ENCODE results near the gene EHD1.

EHD1 gene

DNA sequence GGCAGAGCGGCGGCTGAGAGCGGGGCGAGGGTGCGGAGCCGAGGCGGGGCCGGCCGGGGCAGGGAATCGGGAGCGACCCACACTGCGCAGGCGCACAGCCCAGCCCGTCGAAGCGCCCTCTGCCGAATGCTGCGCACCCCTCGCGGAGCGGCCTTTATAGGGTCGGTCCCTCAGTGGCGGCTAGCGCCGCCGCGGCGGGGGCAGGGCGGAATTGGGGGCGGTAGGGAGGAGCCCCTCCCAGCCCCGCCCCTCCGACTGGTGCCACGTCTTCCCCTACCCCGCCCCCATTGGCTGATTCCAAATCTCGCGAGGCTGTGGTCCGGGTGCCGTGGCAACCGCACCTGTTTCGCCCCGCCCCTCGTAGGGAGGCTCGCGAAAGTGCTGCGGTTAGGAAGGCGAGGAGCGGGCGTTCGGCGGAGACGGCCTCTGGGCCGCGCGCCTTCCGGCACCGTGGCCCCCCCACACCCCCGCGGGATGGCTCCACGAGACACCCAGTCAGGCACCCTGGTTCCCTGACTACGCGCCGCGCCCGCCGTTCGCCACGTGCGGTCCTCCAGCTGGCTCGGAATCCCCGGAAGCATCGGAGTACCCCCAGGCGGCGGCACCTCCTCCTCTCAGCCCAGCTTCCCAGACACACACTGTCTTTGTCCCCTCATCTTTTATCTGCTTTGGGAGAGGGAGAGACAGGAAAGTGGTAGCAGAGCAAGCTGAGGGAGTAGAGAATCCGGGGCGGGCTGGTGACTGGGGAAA lies at the start of gene EHD1:
TSS of gene EHD1 (minus strand) at position 128 of the 750 bp plus-strand sequence. CDS start 157 bp downstream, outside the sequence.
- FAIRE-seq: no peak
- TF ChIP-seq POLR2A (IDR thresholded peaks at IDR 0.05; ENCODE audit: low read depth, low read length): peak; percentile 100
- DNase-seq (ENCODE audit: insufficient read length, low spot score): peak; percentile 91

- no peak for DNase-seq (ENCODE audit: insufficient read length, low spot score)
- no peak for FAIRE-seq
- TF ChIP-seq POLR2A (IDR thresholded peaks at IDR 0.05; ENCODE audit: low read depth, low read length): no peak
Observed at GRCh38 chr11:64926689-64927088, 48.3 kb upstream of the EHD1 start.

DNA sequence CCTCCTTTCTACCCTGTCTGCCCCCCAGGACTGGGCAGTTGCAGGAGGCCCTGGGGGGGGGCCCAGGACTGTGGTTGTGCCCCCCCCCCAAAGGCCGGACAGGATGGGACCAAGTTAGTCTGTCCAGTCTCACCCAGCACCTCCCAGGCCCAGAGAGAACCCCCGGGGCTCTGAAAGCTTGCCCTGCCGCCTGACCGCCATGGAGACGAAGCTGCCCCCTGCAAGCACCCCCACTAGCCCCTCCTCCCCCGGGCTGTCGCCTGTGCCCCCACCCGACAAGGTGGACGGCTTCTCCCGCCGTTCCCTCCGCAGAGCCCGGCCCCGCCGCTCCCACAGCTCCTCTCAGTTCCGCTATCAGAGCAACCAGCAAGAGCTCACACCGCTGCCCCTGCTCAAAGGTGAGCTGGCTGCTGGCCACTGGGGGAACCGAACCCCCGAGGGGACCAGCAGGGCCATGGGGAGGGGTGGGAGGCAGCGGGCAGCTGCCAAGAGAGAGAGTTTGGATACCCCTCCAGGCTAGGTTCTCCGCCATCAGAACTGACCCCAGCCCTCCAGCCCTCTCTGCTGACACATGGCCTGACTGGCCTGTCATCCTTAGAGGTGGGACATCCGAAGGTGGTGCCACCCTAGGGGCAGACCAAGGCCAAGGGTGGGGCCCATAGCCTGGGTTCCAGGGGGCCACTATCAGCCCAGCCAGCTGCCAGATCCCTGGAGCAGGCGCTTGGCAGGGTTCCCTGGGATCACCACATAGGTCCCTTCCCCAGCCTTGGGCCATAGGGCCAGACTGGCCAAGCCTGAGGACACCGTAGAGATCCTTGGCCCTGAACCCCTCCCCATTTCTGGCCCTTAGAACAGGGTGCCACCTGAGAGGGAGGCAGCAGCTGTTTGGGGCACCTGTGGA lies 47.4 kb upstream of the EHD1 start:
- no peak for FAIRE-seq
- TF ChIP-seq POLR2A (IDR thresholded peaks at IDR 0.05; ENCODE audit: low read depth, low read length): no peak

GRCh38 chr11:64924910-64925284 lies 46.5 kb upstream of the EHD1 start:
- TF ChIP-seq POLR2A (IDR thresholded peaks at IDR 0.05; ENCODE audit: low read depth, low read length): no peak
- DNase-seq (ENCODE audit: insufficient read length, low spot score) (no peak), FAIRE-seq (no peak)

More for the DNA sequence above, 47.4 kb upstream of the EHD1 start:
- no peak for DNase-seq (ENCODE audit: insufficient read length, low spot score)

DNA sequence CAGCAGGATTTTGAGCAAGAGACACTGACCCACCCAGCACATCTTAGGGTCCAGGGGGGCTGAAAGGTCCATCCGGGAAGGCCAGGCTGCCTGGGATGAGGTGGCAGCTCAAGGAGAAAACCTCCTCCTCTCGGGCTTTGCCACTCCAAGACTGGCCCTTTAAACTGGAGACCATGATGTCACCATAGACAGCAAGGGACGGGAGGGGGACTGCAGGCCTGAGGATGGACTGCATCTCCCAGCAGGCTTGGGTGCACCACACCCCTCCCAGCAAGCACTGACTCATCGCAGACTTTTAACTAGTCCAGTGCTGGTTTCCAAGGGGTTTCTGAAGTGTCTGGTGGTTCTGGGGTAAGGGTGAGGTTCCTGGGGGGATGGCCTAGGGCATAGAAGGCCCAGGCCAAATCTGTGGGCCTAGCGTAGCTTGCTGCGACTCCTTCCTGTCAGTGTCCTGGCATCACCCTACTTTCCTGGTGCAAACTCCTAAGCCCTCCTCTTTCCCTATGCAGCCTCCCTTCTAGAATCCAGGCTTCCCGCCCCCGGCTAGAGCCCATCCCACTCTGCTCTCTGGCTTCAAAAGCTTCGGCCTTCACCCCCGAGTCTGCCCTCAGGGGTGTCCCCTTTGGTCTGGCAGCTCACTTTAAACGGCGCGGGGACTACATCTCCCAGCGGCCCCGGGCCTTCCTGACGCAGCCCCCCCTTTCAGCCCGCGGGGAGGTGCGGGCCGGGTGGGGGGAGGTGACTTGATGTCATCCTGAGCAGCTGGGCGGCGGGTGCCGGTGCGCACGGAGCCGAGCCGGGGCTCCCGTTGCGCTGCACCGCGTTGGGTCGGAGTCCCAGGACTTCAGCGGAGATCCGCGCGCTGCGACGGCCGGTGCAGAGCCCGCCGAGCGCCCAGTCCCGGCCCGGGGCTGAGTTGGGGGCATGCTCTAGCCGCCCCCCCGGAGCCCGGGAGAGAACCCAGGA lies 45.8 kb upstream of the EHD1 start, which contains the start of gene PPP2R5B:
TSS of gene PPP2R5B (plus strand) at position 746 of the 966 bp plus-strand sequence. CDS start 1,046 bp downstream, outside the sequence.
- TF ChIP-seq POLR2A (IDR thresholded peaks at IDR 0.05; ENCODE audit: low read depth, low read length): peak; percentile 93
- peak; percentile 88 for FAIRE-seq
- peak; percentile 98 for DNase-seq (ENCODE audit: insufficient read length, low spot score)

GRCh38 chr11:64923151-64923661 lies 44.8 kb upstream of the EHD1 start:
- no peak for TF ChIP-seq POLR2A (IDR thresholded peaks at IDR 0.05; ENCODE audit: low read depth, low read length)
- FAIRE-seq (no peak), DNase-seq (ENCODE audit: insufficient read length, low spot score) (no peak)

- no peak for FAIRE-seq
- DNase-seq (ENCODE audit: insufficient read length, low spot score): no peak
- TF ChIP-seq POLR2A (IDR thresholded peaks at IDR 0.05; ENCODE audit: low read depth, low read length): no peak
Observed at GRCh38 chr11:64921384-64921783, 43.0 kb upstream of the EHD1 start.

GRCh38 chr11:64920124-64920523 lies 41.7 kb upstream of the EHD1 start:
- FAIRE-seq (no peak), DNase-seq (ENCODE audit: insufficient read length, low spot score) (no peak)
- no peak for TF ChIP-seq POLR2A (IDR thresholded peaks at IDR 0.05; ENCODE audit: low read depth, low read length)

DNA sequence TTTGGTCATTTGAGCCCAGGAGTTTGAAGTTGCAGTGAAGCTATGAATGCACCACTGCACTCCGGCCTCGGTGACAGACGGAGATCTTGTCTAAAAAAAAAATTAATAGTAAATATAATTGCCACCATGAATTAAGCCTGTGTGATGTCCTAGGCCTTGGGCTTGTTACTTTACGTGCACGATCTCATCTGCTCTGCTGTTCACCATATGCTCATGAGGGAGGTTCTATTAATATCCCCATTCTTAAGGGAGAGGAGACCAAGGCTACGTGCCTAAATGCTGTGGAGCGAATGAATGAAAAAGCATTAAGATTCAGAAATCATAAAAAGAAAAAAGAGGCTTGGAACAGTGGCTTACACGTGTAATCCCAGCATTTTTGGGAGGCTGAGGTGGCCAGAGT lies 41.2 kb upstream of the EHD1 start:
- DNase-seq (ENCODE audit: insufficient read length, low spot score): no peak
- no peak for TF ChIP-seq POLR2A (IDR thresholded peaks at IDR 0.05; ENCODE audit: low read depth, low read length)
- FAIRE-seq: no peak

DNA sequence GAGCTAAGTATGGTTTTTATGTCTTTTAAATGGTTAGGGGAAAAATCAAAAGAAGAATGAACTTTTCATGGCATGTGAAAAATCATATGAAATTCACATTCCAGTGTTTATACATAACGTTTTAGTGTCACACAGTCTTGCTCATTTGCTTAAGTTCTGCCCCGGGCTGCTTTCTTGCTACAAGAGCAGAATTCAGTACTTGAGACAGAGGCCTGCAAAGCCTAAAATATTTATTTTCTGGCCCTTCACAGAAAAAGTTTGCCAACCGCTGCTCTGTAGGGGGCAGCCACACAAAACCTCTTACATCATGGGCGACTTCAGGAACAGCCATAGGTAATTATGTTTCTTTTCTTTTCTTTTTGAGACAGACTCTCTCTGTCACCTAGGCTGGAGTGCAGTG lies 39.6 kb upstream of the EHD1 start:
- no peak for DNase-seq (ENCODE audit: insufficient read length, low spot score)

GRCh38 chr11:64917663-64917995 lies 39.2 kb upstream of the EHD1 start:
- no peak for TF ChIP-seq POLR2A (IDR thresholded peaks at IDR 0.05; ENCODE audit: low read depth, low read length)
- no peak for FAIRE-seq
- no peak for DNase-seq (ENCODE audit: insufficient read length, low spot score)

More for the DNA sequence above, 39.6 kb upstream of the EHD1 start:
- FAIRE-seq: no peak
- TF ChIP-seq POLR2A (IDR thresholded peaks at IDR 0.05; ENCODE audit: low read depth, low read length): no peak

DNA sequence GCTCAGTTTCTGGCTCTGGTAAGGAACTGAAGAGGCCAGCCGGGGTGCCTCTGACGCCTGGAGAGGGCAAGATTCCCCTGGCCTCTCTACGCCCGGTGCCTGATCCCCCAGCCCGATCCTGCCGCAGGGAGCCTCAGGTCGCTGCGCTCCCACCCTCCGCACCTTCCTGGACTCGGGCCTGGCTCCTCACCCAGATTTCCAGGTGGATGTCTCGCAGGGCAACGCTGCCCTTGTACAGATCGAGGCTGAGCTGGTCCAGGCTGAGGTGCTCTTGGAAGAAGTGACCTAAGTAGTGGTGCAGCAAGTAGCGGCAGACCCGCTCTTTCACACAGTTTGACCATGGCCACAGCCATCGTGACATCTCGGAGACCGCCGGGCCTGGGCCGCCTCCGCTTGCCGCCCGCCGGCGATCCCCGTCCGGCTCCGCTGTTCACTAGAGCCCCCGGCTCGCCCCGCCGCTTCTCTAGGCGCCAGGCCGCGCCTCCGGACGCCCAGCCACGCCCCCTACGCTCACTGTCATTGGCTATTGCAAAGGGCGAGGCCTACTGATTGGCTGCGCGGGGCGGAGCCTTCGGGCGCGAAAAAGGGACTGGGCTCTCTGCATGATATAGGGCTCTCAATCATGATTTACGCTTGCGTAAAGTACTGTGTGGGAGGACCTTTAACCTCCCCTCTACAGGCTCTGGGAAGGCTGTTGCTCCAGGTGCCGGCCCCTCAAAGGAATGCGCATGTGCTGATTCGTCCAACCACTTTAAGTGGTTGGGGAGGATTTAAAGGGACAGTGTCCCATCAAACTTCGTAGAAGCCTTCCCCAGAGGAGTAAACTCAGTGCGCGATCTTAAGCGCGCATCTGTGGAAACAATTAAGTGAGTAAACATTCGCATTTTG lies 38.6 kb upstream of the EHD1 start, which contains the start of gene ATG2A:
TSS of gene ATG2A (minus strand) at position 435 of the 888 bp plus-strand sequence. CDS start at position 361, 74 bp downstream.
- FAIRE-seq (peak; percentile 91), DNase-seq (ENCODE audit: insufficient read length, low spot score) (peak; percentile 98)
- TF ChIP-seq POLR2A (IDR thresholded peaks at IDR 0.05; ENCODE audit: low read depth, low read length): peak; percentile 73

All from H54 (cell line).